SK-N-SH (cell line): Measurements from ENCODE around the gene FGD4. TPM values are rescaled to one million over a fixed set of nuclear protein-coding genes. Genes with fewer than 3 reads are reported as not detected.

ENCODE experiments used
- CTCF ChIA-PET: fragments of 300-600, 350-600 bp; formaldehyde crosslinking; extraction: SDS; loops from one replicate; lab custom pipeline; 2021; lab: Yijun Ruan, JAX
- POLR2A ChIA-PET: fragments of 350-600 bp; sonication (Branson Sonifier 250); formaldehyde crosslinking; extraction: SDS; loops from one replicate; lab custom pipeline; 2020; ENCODE audit warnings: antibody characterized with exemption, inconsistent platforms; lab: Yijun Ruan, JAX
- DNase-seq: peaks from one replicate; pipeline ENCODE4 v3.0.0; 2012
- H2AFZ ChIP-seq: fragments of 200-600 bp; sonication (generic); 2 replicates; pipeline ENCODE4 v1.8.1; 2016; ENCODE audit warnings: antibody characterized with exemption, mild to moderate bottlenecking, low read depth
- H3F3A ChIP-seq: fragments of 200-600 bp; sonication (generic); replicated peaks from 2 replicates; pipeline ENCODE3; 2016; ENCODE audit warnings: antibody characterized with exemption, mild to moderate bottlenecking; ENCODE audit not compliant: insufficient read depth
- H3K27ac ChIP-seq, 2 experiments: fragments of 200-500 bp in 1 of 2; fragments of 200-600 bp in 1 of 2; sonication (Bioruptor generic) in 1 of 2; sonication (generic), shearing (Covaris generic) in 1 of 2; 2 replicates each; pipeline versions ENCODE4 v1.5.1 to v1.6.1; 2014 to 2016; ENCODE audit warnings: low read depth in 2 of 2, inconsistent platforms in 1 of 2, low read length in 1 of 2, mild to moderate bottlenecking in 1 of 2, mixed read lengths in 1 of 2
- H3K27me3 ChIP-seq: fragments of 200-600 bp; sonication (generic), shearing (Covaris generic); 2 replicates; pipeline ENCODE4 v1.6.1; 2016; ENCODE audit warnings: mixed run types; ENCODE audit not compliant: insufficient read depth
- H3K36me3 ChIP-seq, 2 experiments: fragments of 200-500 bp in 1 of 2; fragments of 200-600 bp in 1 of 2; sonication (Bioruptor generic) in 1 of 2; sonication (generic) in 1 of 2; replicated peaks in 1 of 2; 2 replicates each; pipeline versions ENCODE3 to v1.5.1; 2014 to 2016; ENCODE audit warnings: low read length in 1 of 2, mild to moderate bottlenecking in 1 of 2; ENCODE audit not compliant: insufficient read depth in 2 of 2, control insufficient read depth in 1 of 2
- H3K4me1 ChIP-seq, 2 experiments: fragments of 200-500 bp in 1 of 2; fragments of 200-600 bp in 1 of 2; sonication (Bioruptor generic) in 1 of 2; sonication (generic), shearing (Covaris generic) in 1 of 2; 2 replicates each; pipeline versions ENCODE4 v1.5.1 to v1.6.1; 2014 to 2016; ENCODE audit warnings: low read depth in 1 of 2, low read length in 1 of 2, mixed run types in 1 of 2; ENCODE audit not compliant: insufficient read depth in 2 of 2, control insufficient read depth in 1 of 2
- H3K4me2 ChIP-seq: fragments of 200-600 bp; sonication (generic), shearing (Covaris generic); 2 replicates; pipeline ENCODE4 v1.6.1; 2017; ENCODE audit warnings: mixed run types
- H3K4me3 ChIP-seq, 2 experiments: fragments of 200-500 bp in 1 of 2; fragments of 200-600 bp in 1 of 2; sonication (Bioruptor generic) in 1 of 2; sonication (generic), shearing (Covaris generic) in 1 of 2; 2 replicates each; pipeline versions ENCODE4 v1.5.1 to v1.8.1; 2014 to 2016; ENCODE audit warnings: low read depth in 2 of 2, inconsistent platforms in 1 of 2, low read length in 1 of 2, mild to moderate bottlenecking in 1 of 2, mixed read lengths in 1 of 2, moderate library complexity in 1 of 2
- H3K79me2 ChIP-seq: fragments of 200-600 bp; sonication (generic); 2 replicates; pipeline ENCODE4 v1.8.1; 2017; ENCODE audit warnings: mild to moderate bottlenecking; ENCODE audit not compliant: insufficient read depth
- H3K9ac ChIP-seq: fragments of 200-600 bp; sonication (generic); 2 replicates; pipeline ENCODE4 v1.6.1; 2017; ENCODE audit warnings: mixed run types
- H3K9me2 ChIP-seq: fragments of 200-600 bp; sonication (generic); 2 replicates; pipeline ENCODE4 v1.6.1; 2017; ENCODE audit warnings: mixed run types
- H3K9me3 ChIP-seq: fragments of 200-600 bp; sonication (generic); 2 replicates; pipeline ENCODE4 v1.6.1; 2017; ENCODE audit warnings: mixed run types, mild to moderate bottlenecking, moderate library complexity
- H4K20me1 ChIP-seq: fragments of 200-600 bp; sonication (generic); 2 replicates; pipeline ENCODE4 v1.6.1; 2017; ENCODE audit warnings: mild to moderate bottlenecking, mixed run types; ENCODE audit not compliant: insufficient read depth
- CHD2 ChIP-seq: fragments of 150-350 bp; IDR thresholded peaks from 2 replicates; pipeline ENCODE4 v1.6.1; 2018; ENCODE audit warnings: low read length; ENCODE audit not compliant: partially characterized antibody
- ELF1 ChIP-seq: IDR thresholded peaks from 2 replicates; pipeline ENCODE4 v1.4.0; 2012
- EP300 ChIP-seq, 2 experiments: IDR thresholded peaks; 2 replicates each; pipeline versions ENCODE4 v1.4.0 to v1.6.1; 2012; ENCODE audit warnings: borderline replicate concordance in 1 of 2, low read depth in 1 of 2, low read length in 1 of 2
- GABPA ChIP-seq: IDR thresholded peaks from 2 replicates; pipeline ENCODE4 v1.4.0; 2012; ENCODE audit warnings: low read depth, mild to moderate bottlenecking
- GATA2 ChIP-seq: sonication (generic); formaldehyde crosslinking; IDR thresholded peaks from 2 replicates; pipeline ENCODE4 v1.5.0; 2020; ENCODE audit warnings: mild to moderate bottlenecking, missing genetic modification reagents
- JUND ChIP-seq: IDR thresholded peaks from 2 replicates; pipeline ENCODE4 v1.4.0; 2012
- NFIC ChIP-seq: IDR thresholded peaks from 2 replicates; pipeline ENCODE4 v1.4.0; 2012; ENCODE audit warnings: borderline replicate concordance
- POLR2AphosphoS5 ChIP-seq: IDR thresholded peaks from 2 replicates; pipeline ENCODE4 v1.6.1; 2012; ENCODE audit warnings: low read depth, low read length
- TCF12 ChIP-seq: IDR thresholded peaks from 2 replicates; pipeline ENCODE4 v1.4.0; 2012
- YY1 ChIP-seq: IDR thresholded peaks from 2 replicates; pipeline ENCODE4 v1.4.0; 2012; ENCODE audit warnings: low read depth, mild to moderate bottlenecking
- WGBS: methylation state at CpG from one replicate; pipeline ENCODE4 v1.1.6; 2017; ENCODE audit warnings: low lambda C conversion rate; 5-methylcytosine and 5-hydroxymethylcytosine counted together
- polyA plus RNA-seq, 3 experiments: library from polyadenylated mRNA; depleted of rRNA; stranded (reverse); fragments of >200 nt; gene quantifications; 2 replicates each; pipeline ENCODE4 v1.2.3, GENCODE V29; 2012
- TF ChIP-seq, protein P1 (sequence below): IDR thresholded peaks from 2 replicates; pipeline ENCODE4; 2012
- TF ChIP-seq, protein P2 (sequence below): fragments of 150-350 bp; IDR thresholded peaks from 2 replicates; pipeline ENCODE4 v1.6.1; 2017; ENCODE audit warnings: antibody characterized with exemption, low read length, low read depth, borderline replicate concordance
- TF ChIP-seq, protein P3 (sequence below): IDR thresholded peaks from 2 replicates; pipeline ENCODE4 v1.4.0; 2012; ENCODE audit warnings: low read depth, borderline replicate concordance
- TF ChIP-seq, protein P4 (sequence below): IDR thresholded peaks from 2 replicates; pipeline ENCODE4 v1.4.0; 2012; ENCODE audit warnings: low read depth
- TF ChIP-seq, protein P5 (sequence below): fragments of 150-350 bp; IDR thresholded peaks from 2 replicates; pipeline ENCODE4 v1.6.1; 2016; ENCODE audit warnings: mild to moderate bottlenecking, low read depth, low read length

The FGD4 gene
- polyA plus RNA-seq, 1 of the 3 experiments (the other 2 are of a cell fraction) = 0.26 TPM

DNA sequence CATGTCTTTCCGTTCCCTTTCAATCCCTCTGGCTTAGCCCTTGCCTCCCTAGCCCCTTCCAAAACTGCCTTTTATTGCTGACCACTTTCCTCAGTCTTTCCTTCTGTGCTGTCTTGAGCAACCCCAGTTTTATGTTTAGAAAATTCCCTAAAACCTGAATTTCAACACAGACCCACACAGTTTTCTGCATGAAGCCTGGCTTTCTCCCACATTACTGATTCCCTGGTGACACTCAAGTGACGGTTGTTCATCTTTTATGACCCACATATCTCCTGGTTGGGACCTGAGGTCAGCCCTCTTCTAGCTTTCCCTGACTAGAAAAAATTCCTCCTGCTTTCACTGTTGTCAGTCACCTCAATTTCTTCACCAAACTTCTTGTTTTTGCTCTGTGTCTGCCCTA is 21.0 kb downstream of the FGD4 start:
- Histone ChIP-seq H3K79me2 (no peaks in the 10 kb centered on the region), H3K9me2 (no peaks in the 10 kb centered on the region), H3K4me2 (no peak overlapping the region), H3K9me3 (no peaks in the 10 kb centered on the region), H4K20me1 (no peaks in the 10 kb centered on the region), H2AFZ (no peak overlapping the region), H3K4me1 (peaks cover 0 to 5% of the 10 kb centered on the region in 2 experiments; a peak in 1 of 4 replicates), H3K27ac (no peak overlapping the region), H3K27me3 (no peaks in the 10 kb centered on the region), H3K36me3 (no peaks in the 10 kb centered on the region), H3F3A (no peaks in the 10 kb centered on the region), H3K9ac (no peak overlapping the region), H3K4me3 (no peak overlapping the region)
- WGBS = 77% methylated on average over 2 of the region's 2 CpGs
- ChIA-PET POLR2A (no interaction called here), CTCF (interaction anchor here (1.2 kb wide), 1 partner anchor 37 kb away, joined by 3 read pairs; no protein-coding TSS in a partner anchor)
- TF ChIP-seq, protein P1, sequence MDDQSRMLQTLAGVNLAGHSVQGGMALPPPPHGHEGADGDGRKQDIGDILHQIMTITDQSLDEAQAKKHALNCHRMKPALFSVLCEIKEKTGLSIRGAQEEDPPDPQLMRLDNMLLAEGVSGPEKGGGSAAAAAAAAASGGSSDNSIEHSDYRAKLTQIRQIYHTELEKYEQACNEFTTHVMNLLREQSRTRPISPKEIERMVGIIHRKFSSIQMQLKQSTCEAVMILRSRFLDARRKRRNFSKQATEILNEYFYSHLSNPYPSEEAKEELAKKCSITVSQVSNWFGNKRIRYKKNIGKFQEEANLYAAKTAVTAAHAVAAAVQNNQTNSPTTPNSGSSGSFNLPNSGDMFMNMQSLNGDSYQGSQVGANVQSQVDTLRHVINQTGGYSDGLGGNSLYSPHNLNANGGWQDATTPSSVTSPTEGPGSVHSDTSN = no peak
- no peak for DNase-seq

DNA sequence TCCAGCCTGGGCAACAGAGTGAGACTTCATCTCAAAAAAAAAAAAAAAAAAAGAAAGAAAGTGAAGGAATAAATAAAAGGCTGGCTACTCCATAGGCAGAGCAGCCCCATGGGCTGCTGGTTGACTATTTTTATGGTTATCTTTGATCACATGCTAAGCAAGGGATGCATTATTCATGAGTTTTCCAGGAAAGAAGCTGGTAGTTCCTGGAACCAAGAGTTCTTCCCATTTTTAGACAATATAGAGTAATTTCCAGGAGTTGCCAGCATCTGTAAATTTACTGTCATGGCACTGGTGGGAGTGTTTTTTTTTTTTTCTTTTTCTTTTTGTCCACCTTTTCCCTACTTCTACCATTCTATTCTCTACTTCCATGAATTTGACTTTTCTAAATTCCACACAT is 24.2 kb downstream of the FGD4 start:
- H3K27ac ChIP-seq = no peak overlapping the region
- POLR2A ChIA-PET = no interaction called here

DNA sequence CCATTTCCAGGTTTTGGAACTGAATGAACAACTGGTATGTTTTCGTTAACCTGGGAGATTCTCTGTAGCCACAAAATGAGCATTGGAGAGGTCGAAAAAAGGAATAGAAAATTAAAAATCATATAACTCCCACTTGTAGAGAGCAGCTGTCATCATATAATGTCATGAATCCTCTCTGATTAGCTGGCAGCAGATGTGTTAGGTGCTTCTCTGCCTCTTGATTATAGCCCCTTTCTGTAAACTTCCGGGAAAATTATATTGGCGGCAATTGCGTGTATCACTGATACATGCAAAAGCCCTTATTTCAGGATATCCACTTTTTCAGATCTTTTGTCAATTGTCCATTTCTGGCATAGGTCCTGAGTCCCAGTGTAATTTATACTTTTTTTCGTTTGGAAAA is 31.7 kb downstream of the FGD4 start:
- Histone ChIP-seq H3K4me1 (no peaks in the 10 kb centered on the region), H3K27me3 (no peaks in the 10 kb centered on the region), H3K4me3 (no peak overlapping the region), H3K9ac (no peak overlapping the region), H2AFZ (no peak overlapping the region), H3K79me2 (no peaks in the 10 kb centered on the region), H3F3A (no peaks in the 10 kb centered on the region), H3K4me2 (no peak overlapping the region), H3K27ac (no peak overlapping the region), H3K36me3 (no peaks in the 10 kb centered on the region), H4K20me1 (no peaks in the 10 kb centered on the region), H3K9me2 (no peaks in the 10 kb centered on the region), H3K9me3 (no peaks in the 10 kb centered on the region)
- no peak for TF ChIP-seq GABPA
- TF ChIP-seq NFIC = no peak
- TF ChIP-seq ELF1 = no peak
- TF ChIP-seq GATA2 (CRISPR knock-in tag) = no peak
- TF ChIP-seq, protein P2, sequence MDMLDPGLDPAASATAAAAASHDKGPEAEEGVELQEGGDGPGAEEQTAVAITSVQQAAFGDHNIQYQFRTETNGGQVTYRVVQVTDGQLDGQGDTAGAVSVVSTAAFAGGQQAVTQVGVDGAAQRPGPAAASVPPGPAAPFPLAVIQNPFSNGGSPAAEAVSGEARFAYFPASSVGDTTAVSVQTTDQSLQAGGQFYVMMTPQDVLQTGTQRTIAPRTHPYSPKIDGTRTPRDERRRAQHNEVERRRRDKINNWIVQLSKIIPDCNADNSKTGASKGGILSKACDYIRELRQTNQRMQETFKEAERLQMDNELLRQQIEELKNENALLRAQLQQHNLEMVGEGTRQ = no peak
- TF ChIP-seq, protein P3, sequence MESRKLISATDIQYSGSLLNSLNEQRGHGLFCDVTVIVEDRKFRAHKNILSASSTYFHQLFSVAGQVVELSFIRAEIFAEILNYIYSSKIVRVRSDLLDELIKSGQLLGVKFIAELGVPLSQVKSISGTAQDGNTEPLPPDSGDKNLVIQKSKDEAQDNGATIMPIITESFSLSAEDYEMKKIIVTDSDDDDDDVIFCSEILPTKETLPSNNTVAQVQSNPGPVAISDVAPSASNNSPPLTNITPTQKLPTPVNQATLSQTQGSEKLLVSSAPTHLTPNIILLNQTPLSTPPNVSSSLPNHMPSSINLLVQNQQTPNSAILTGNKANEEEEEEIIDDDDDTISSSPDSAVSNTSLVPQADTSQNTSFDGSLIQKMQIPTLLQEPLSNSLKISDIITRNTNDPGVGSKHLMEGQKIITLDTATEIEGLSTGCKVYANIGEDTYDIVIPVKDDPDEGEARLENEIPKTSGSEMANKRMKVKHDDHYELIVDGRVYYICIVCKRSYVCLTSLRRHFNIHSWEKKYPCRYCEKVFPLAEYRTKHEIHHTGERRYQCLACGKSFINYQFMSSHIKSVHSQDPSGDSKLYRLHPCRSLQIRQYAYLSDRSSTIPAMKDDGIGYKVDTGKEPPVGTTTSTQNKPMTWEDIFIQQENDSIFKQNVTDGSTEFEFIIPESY = no peak
- no peak for TF ChIP-seq EP300 (IDR thresholded peaks at IDR 0.05; ENCODE audit: borderline replicate concordance in 1 of 2, low read depth in 1 of 2, low read length in 1 of 2)
- no peak for TF ChIP-seq TCF12
- TF ChIP-seq POLR2AphosphoS5 = no peak
- TF ChIP-seq, protein P4, sequence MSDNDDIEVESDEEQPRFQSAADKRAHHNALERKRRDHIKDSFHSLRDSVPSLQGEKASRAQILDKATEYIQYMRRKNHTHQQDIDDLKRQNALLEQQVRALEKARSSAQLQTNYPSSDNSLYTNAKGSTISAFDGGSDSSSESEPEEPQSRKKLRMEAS = no peak
- DNase-seq = no peak
- POLR2A ChIA-PET = no interaction called here
- CTCF ChIA-PET = no interaction called here
- 67% methylated on average over 6 of the region's 6 CpGs for WGBS

More for the DNA sequence above, 24.2 kb downstream of the FGD4 start:
- CTCF ChIA-PET = interaction anchor here (1.0 kb wide), 1 partner anchor 249 kb away, joined by 3 read pairs; no protein-coding TSS in a partner anchor
- Histone ChIP-seq H4K20me1 (no peaks in the 10 kb centered on the region), H2AFZ (no peak overlapping the region), H3K9me3 (no peaks in the 10 kb centered on the region), H3K4me3 (no peak overlapping the region), H3F3A (no peaks in the 10 kb centered on the region), H3K27me3 (no peaks in the 10 kb centered on the region), H3K79me2 (no peaks in the 10 kb centered on the region), H3K9ac (no peak overlapping the region), H3K4me2 (no peak overlapping the region), H3K4me1 (peaks cover 0 to 5% of the 10 kb centered on the region in 2 experiments; a peak in 1 of 4 replicates), H3K9me2 (no peaks in the 10 kb centered on the region), H3K36me3 (no peaks in the 10 kb centered on the region)
- no peak for DNase-seq
- no peak for TF ChIP-seq JUND
- no peak for TF ChIP-seq CHD2
- TF ChIP-seq, protein P5, sequence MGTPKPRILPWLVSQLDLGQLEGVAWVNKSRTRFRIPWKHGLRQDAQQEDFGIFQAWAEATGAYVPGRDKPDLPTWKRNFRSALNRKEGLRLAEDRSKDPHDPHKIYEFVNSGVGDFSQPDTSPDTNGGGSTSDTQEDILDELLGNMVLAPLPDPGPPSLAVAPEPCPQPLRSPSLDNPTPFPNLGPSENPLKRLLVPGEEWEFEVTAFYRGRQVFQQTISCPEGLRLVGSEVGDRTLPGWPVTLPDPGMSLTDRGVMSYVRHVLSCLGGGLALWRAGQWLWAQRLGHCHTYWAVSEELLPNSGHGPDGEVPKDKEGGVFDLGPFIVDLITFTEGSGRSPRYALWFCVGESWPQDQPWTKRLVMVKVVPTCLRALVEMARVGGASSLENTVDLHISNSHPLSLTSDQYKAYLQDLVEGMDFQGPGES = no peak
- no peak for TF ChIP-seq YY1
- no peak for TF ChIP-seq NFIC
